K562 (cell line): Measurements from ENCODE around the gene ALKBH4. TPM values are rescaled to one million over a fixed set of nuclear protein-coding genes. Genes with fewer than 3 reads are reported as not detected.

Experiments used
- CBX8 ChIP-seq: fragments of 200-600 bp; sonication (generic); IDR thresholded peaks from 2 replicates; pipeline ENCODE4 v1.6.1; 2012; ENCODE audit warnings: borderline replicate concordance, mixed run types, low read depth, mild to moderate bottlenecking, moderate library complexity, mixed read lengths, low read length, control low read depth, inconsistent platforms; ENCODE audit not compliant: poor library complexity, severe bottlenecking; ENCODE audit errors: extremely low read depth
- FOXJ3 ChIP-seq: sonication (generic); formaldehyde crosslinking; IDR thresholded peaks from 2 replicates; pipeline ENCODE4 v1.4.0; 2020; ENCODE audit warnings: mild to moderate bottlenecking, missing genetic modification reagents
- MEF2D ChIP-seq: conservative IDR thresholded peaks from 2 replicates; pipeline ENCODE4 v1.6.1; 2016; ENCODE audit warnings: low read depth, missing genetic modification characterization, missing compliant biosample characterization
- MLLT1 ChIP-seq, 2 experiments: fragments of 450-650 bp; IDR thresholded peaks; 2 replicates each; pipeline ENCODE4 v1.6.1; 2016
- NR2C1 ChIP-seq, 2 experiments: fragments of 450-650 bp; IDR thresholded peaks; 2 replicates each; pipeline ENCODE4 v1.6.1; 2017; ENCODE audit warnings: mild to moderate bottlenecking in 2 of 2, antibody characterized with exemption in 1 of 2, inconsistent platforms in 1 of 2, missing compliant biosample characterization in 1 of 2, missing genetic modification characterization in 1 of 2
- PHF8 ChIP-seq: fragments of 200-600 bp; sonication (generic); IDR thresholded peaks from 2 replicates; pipeline ENCODE4 v1.6.1; 2012; ENCODE audit warnings: mixed run types, mild to moderate bottlenecking, inconsistent platforms, low read length, moderate library complexity, borderline replicate concordance
- POLR2AphosphoS5 ChIP-seq: IDR thresholded peaks from 2 replicates; pipeline ENCODE4 v1.6.1; 2011; ENCODE audit warnings: mild to moderate bottlenecking, low read depth, low read length, moderate library complexity; ENCODE audit not compliant: control insufficient read depth, insufficient read depth
- PPARD ChIP-seq: fragments of 250-450 bp; sonication (Bioruptor Pico); IDR thresholded peaks from 2 replicates; pipeline ENCODE4 v1.8.0; 2022; ENCODE audit warnings: inconsistent platforms, mild to moderate bottlenecking, moderate library complexity
- SMARCC2 ChIP-seq: fragments of 450-650 bp; IDR thresholded peaks from 2 replicates; pipeline ENCODE4 v1.6.1; 2017; ENCODE audit warnings: antibody characterized with exemption, moderate library complexity, mild to moderate bottlenecking, low read depth
- ZFP91 ChIP-seq: sonication (generic); formaldehyde crosslinking; IDR thresholded peaks from 2 replicates; pipeline ENCODE4 v1.8.0; 2022; ENCODE audit warnings: mild to moderate bottlenecking, missing genetic modification reagents
- ZNF134 ChIP-seq: fragments of 250-450 bp; sonication (Bioruptor Pico); conservative IDR thresholded peaks from 2 replicates; pipeline ENCODE4 v1.4.0; 2020
- ZNF212 ChIP-seq: fragments of 450-650 bp; formaldehyde crosslinking; IDR thresholded peaks from 2 replicates; pipeline ENCODE4 v1.4.0; 2020; ENCODE audit warnings: mild to moderate bottlenecking
- ZNF512 ChIP-seq: IDR thresholded peaks from 2 replicates; pipeline ENCODE4 v1.6.1; 2016; ENCODE audit warnings: missing genetic modification characterization, missing compliant biosample characterization
- polyA plus RNA-seq, 8 experiments: library from polyadenylated mRNA; depleted of rRNA in 4 of 8; stranded (reverse) in 5 of 8; unstranded in 3 of 8; fragments of >200 nt; fragmentation: Nextera tagmentation in 2 of 8; fragmentation: Illumina TruSeq in 1 of 8; extraction: Ambion mirVana in 2 of 8; extraction: Trizol in 1 of 8; gene quantifications; 2 replicates each; pipeline versions ENCODE4 v1.2.1 to v1.2.3, GENCODE V29; 2011 to 2014; ENCODE audit warnings: inconsistent platforms in 1 of 8, missing spikeins in 1 of 8
- total RNA-seq, 7 experiments: library from RNA; depleted of rRNA in 6 of 7; stranded (reverse); fragments of >200 nt in 6 of 7; fragmentation: Illumina TruSeq in 2 of 7; extraction: Trizol in 2 of 7; gene quantifications; 2 replicates each; pipeline versions ENCODE4 v1.2.1 to v1.2.3, GENCODE V29; 2011 to 2021; ENCODE audit warnings: low replicate concordance in 1 of 7

ALKBH4 gene
- total and polyA plus RNA-seq, 9 of the 15 experiments (the other 6 are each of a cell fraction or from before 2014, with no cell fraction given): 4.6 to 21.4 (median 11.8) TPM

- TF ChIP-seq PHF8 (peak; percentile 82; the same call in 1 of the 2 replicates), ZNF212 (CRISPR knock-in tag) (no peak), SMARCC2 (no peak), POLR2AphosphoS5 (peak; percentile 85), FOXJ3 (no peak), ZNF134 (no peak), NR2C1 (IDR thresholded peaks at IDR 0.05) (no peak), NR2C1 (tag; IDR thresholded peaks at IDR 0.05) (0 out of 2 replicates have a peak, but pooled peaks have one; percentile 8), CBX8 (no peak), ZFP91 (CRISPR knock-in tag) (no peak), MEF2D (no peak), PPARD (no peak), ZNF512 (tag) (no peak), MLLT1 (IDR thresholded peaks at IDR 0.05) (no peak)
Measured at GRCh38 chr7:102464577-102465280, at the start of gene ALKBH4, which contains the start of gene LRWD1 (continued).
